GM19240 (cell line): ENCODE data around the gene APOL3.
"Not testable (repeated sequence)": the region's sequence is repeated elsewhere in the genome, so short reads cannot be mapped to it uniquely, and the experiment has no call there.

Experiments
- DNase-seq: peaks from one replicate; pipeline ENCODE4 v3.0.0; 2011; ENCODE audit warnings: low spot score; ENCODE audit not compliant: insufficient read length

APOL3 gene

GRCh38 chr22:36193577-36193976 lies 33.0 kb upstream of the APOL3 start:
- no peak for DNase-seq

DNA sequence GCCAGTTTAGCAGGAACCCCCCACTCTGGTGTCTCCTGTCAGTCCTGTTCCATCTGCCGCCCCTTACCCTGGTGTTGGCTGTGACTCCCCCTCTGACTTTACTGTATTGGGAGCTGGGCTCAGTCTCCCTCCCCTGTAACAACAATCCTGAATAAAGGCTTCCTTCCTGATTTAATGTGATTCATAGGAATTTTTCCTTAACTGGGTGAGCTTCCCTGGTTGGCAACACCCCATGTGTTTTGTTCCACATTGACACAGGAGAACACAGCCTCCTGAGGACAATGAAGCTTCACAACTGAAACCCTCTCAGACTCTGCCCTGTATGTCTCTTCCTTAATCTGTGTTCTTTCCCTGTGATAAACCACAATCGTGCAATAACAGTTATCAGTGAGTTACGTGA lies 32.6 kb upstream of the APOL3 start:
- no peak for DNase-seq

DNA sequence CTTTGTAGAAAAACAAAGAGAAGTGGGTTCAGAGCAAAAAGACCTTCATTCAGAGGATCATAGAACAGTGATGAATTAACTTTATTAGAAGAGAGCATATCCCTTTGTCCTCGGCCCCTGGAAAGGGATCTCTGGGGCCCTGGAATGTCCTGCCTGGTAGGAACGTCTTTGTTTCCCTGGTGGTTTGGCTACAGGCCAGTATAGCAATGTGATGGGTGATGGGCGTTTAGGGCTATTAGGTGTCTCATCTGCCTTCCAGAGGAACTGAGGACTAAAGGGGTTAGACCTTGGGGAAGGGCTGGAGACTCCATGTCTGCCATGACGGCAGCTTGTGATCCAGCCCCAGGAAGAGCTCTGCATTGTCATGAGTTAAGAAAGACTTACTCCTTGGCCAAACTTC lies 32.0 kb upstream of the APOL3 start:
- DNase-seq = no peak

DNA sequence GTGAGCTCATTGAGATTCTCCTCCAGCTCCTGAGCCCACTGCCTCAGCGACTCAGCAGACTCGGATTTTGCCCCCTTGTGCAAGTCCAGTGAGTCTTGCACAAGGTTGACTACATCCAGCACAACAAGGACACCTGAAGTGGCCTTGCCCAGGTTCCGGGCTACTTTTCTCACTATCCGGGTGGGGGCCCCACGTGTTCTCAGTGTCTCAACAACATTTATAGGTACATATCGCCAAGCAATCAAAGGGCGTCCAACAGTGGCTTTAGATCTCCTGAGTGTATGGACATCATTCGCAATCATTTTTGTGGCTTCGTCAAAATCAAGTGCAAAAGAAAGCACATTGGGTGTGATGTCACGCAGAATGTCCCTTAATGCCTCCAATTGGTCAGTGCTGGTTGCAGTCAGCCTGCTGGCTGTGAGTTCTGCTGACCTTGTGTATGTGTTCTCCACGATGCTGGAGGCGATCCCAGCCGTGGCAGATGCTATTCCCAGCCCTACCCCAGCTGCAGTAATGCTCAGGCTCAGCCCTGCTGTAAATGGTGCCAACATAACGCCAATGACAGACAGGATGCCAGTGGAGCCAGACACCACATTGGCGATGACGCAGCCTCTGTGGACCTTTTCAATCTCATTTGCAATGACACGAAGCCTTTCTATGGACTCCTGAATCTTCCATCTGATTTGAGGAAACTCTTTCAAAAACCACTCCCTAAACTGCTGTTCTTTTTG lies 30.7 kb upstream of the APOL3 start:
- no peak for DNase-seq

GRCh38 chr22:36187862-36188261 lies 27.3 kb upstream of the APOL3 start:
- DNase-seq = not testable (repeated sequence)

DNA sequence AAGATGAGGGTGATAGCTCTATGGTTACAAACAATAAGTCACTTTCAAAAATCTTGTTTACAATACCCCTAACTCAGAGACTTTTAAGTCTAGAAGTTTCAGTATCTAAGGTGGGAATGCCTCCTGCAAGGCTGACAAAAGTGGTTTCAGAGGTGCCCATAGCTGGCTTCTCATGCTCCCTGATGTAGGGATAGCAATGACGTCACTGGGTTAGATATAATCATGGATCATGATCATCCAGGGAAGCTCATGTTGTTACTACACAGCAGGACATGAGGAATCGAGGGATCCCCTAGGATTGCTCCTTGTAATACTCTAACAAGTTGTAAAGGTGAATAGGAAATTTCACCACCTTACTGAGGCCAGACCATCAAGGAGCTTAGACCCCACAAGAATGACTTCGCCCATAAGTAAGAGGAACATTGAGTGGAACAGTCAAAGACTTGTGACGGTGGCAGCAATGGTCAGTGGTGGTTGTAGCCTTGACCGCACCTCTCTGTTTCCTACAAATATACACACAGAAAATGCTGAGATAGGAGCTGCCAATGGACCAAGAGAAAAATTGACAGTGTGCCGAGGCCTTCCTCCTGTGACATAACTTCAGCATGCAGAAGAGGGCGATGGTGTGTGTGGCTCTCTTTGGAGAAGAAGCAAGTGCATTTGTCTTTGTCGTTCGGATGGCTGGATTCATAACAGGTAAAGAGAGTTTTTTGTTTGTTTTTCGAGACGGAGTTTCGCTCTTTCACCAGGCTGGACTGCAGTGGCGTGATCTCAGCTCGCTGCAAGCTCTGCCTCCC lies 25.5 kb upstream of the APOL3 start:
- DNase-seq = no peak

- DNase-seq = no peak
These were observed 24.0 kb upstream of the APOL3 start for GRCh38 chr22:36184433-36185025.

- DNase-seq = no peak
These were observed 22.9 kb upstream of the APOL3 start for GRCh38 chr22:36183446-36183845.

- DNase-seq = no peak
These were observed 22.3 kb upstream of the APOL3 start for GRCh38 chr22:36182857-36183256.

- DNase-seq = no peak
These were observed 21.5 kb upstream of the APOL3 start for GRCh38 chr22:36182056-36182455.

DNA sequence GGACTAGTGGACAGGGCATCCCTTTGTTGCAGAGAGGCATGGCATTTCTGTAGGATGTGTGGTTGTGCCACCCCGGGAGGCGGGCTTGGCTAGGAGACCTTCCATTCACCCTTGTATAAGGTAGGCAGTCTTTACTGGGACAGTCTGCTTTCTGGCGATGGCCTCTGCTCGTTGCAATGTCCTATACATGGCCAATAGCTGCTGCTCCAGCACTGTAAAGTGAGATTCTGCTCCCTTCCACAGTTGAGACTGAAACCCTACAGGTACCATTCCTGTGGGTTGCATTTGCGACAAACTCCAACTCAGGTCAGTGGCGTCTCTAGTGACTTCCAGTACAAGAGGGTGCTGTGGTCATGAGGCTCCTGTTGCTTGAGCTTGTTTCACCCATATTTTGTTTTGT lies 20.4 kb upstream of the APOL3 start:
- DNase-seq = no peak

DNA sequence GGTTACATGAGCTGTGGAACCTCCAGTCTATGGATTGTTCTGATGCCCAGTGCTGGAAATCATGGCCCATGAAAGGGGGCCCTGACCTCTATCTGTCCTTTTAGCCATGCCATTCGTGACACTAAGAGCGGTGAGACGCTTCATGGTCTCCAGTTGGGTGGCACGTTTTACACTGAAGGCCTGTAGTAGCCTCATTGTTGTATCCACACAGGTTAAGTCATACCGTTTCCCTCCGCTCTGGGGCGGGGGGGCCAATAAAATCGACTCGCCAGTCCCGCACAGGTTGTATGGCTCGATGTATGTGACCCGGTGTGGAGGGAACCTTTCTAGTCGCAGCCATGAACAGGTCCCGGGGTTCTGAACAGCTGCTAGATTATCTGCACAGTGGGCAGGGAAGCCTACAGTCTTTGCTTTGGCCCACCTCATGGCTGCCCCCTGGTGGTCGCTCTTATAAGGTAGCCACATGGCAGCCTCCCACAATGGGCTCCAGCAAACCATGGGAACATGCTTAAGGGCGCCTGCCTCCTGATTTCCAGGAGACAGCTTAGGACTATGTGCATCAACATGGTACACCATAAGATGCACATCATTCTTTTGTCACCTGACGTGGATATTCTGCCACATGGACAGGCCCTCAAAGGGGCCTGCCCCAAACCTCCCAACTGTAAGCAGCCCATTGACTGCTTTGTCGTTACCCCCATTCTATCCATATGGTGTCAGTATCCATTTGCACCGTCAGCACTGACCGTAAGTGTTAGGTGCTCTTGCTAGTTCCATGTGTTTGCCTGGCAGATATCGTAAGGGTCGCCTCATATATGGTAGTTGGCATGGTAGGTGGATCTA lies 19.7 kb upstream of the APOL3 start:
- peak; percentile 88 for DNase-seq

GRCh38 chr22:36177160-36177559 lies 16.6 kb upstream of the APOL3 start:
- no peak for DNase-seq

DNA sequence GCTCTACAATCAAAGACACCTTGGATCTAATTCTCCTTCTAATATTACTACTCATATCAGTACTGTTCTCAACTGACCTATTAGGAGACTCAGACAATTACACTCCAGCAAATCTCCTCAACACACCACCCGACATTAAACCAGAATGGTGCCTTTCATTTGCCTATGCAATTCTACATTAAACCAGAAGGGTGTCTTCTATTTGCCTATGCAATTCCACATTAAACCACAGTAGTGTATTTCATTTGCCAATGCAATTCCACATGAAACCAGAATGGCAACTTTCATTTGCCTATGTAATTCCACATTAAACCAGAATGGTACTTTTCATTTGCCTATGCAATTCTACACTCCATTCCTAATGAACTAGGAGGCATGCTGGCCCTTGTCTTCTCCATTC lies 15.3 kb upstream of the APOL3 start:
- DNase-seq = no peak

- no peak for DNase-seq
These were observed 11.4 kb upstream of the APOL3 start for GRCh38 chr22:36171941-36172340.

DNA sequence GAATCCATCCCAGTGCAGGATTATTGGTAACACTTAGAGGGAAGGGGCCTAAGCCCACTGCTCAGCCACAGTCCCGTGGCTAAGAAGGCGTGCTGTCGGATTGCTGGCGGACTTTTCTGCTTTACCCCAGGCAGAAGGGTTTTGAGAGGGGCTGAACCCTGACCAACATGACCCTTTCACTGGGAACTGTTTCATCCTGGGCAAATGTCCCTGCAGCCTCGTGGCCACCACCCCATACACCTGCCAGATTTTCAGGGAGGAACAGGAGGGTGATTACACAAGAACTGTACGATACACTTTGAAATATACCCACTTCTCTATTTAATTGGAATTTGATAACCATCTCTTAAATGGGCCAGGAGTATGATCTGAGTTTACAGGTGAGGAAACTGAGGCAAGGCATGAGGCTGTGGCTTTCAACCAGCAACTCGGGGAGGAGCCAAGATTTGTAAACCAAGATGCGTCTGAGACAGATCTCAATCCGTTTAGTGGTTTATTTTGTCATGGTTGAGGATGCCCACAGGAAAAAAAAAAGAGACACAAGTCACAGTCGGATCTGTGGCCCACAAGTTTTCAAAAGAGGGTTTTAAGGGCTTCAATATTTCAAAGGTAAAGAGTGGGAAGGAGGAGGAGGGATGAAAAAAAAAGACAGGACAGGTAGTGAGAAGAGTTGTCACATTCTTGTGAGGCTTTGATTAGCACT lies 6.1 kb upstream of the APOL3 start:
- DNase-seq = no peak

- DNase-seq = no peak
These were observed 5.5 kb upstream of the APOL3 start for GRCh38 chr22:36166086-36166485.

DNA sequence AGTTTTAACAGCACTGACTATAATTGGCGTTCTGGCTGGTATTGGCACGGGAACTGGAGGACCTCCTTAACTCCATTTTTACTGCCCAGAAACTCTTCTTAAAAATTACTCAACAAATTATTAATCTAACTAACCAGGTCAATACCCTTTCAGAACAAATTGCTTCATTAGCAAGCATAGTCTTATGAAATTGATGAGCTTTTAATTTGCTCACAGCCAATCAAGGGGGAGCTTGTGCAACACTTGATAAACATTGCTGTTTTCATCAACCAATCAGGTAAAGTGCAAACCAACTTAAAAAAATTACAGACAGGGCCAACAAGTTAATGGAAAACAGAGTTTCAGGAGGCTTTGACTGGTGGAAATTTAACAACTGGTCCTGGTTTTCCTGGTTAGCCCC lies 4.6 kb upstream of the APOL3 start:
- no peak for DNase-seq

- no peak for DNase-seq
These were observed 4.1 kb upstream of the APOL3 start for GRCh38 chr22:36164621-36165020.

- no peak for DNase-seq
These were observed 2.9 kb upstream of the APOL3 start for GRCh38 chr22:36163497-36163896.
